Neural cell (in vitro differentiated cells): Measurements from ENCODE around the gene CENPN. TPM values are rescaled to one million over a fixed set of nuclear protein-coding genes. Genes with fewer than 3 reads are reported as not detected.

Source experiments
- H2AFZ ChIP-seq: fragments of 200-600, 300-800 bp; sonication (generic), shearing (Covaris generic); 2 replicates; pipeline ENCODE4 v1.6.0; 2014; ENCODE audit warnings: low read depth, mild to moderate bottlenecking, antibody characterized with exemption, low read length, moderate library complexity
- H3F3A ChIP-seq: fragments of 200-600 bp; shearing (Covaris generic); 2 replicates; pipeline ENCODE4 v1.6.1; 2016; ENCODE audit warnings: mild to moderate bottlenecking, moderate library complexity, mixed read lengths, antibody characterized with exemption, low read length; ENCODE audit not compliant: insufficient read depth, poor library complexity, severe bottlenecking
- H3K27ac ChIP-seq: fragments of 200-600, 300-800 bp; sonication (generic), shearing (Covaris generic); 2 replicates; pipeline ENCODE4 v1.5.1; 2014; ENCODE audit warnings: mild to moderate bottlenecking, low read length, moderate library complexity
- H3K27me3 ChIP-seq: fragments of 300-800, 200-600 bp; sonication (generic), shearing (Covaris generic); 2 replicates; pipeline ENCODE4 v1.6.0; 2014; ENCODE audit warnings: mild to moderate bottlenecking, low read depth, low read length, moderate library complexity; ENCODE audit not compliant: insufficient read depth
- H3K36me3 ChIP-seq: fragments of 300-800, 200-600 bp; sonication (generic), shearing (Covaris generic); 2 replicates; pipeline ENCODE4 v1.5.1; 2014; ENCODE audit warnings: mild to moderate bottlenecking, antibody characterized with exemption, low read length, moderate library complexity; ENCODE audit not compliant: insufficient read depth
- H3K4me2 ChIP-seq: fragments of 300-800, 200-600 bp; sonication (generic), shearing (Covaris generic); 2 replicates; pipeline ENCODE4 v1.6.0; 2014; ENCODE audit warnings: mild to moderate bottlenecking, low read length
- H3K4me3 ChIP-seq: fragments of 300-800, 200-600 bp; sonication (generic), shearing (Covaris generic); 2 replicates; pipeline ENCODE4 v1.5.1; 2014; ENCODE audit warnings: mild to moderate bottlenecking, low read length, moderate library complexity
- H3K79me2 ChIP-seq: fragments of 200-600 bp; shearing (Covaris generic); replicated peaks from 2 replicates; pipeline ENCODE4 v1.6.0; 2014; ENCODE audit warnings: mild to moderate bottlenecking, low read length, moderate library complexity; ENCODE audit not compliant: insufficient read depth
- H3K9ac ChIP-seq: fragments of 300-800, 200-600 bp; sonication (generic), shearing (Covaris generic); 2 replicates; pipeline ENCODE4 v1.6.1; 2016; ENCODE audit warnings: mild to moderate bottlenecking, low read length, mixed read lengths
- H3K9me2 ChIP-seq: fragments of 200-600 bp; shearing (Covaris generic); 2 replicates; pipeline ENCODE4 v1.6.1; 2016; ENCODE audit warnings: mild to moderate bottlenecking, low read length, mixed read lengths; ENCODE audit not compliant: insufficient read depth
- H3K9me3 ChIP-seq: fragments of 200-600, 300-800 bp; sonication (generic), shearing (Covaris generic); 2 replicates; pipeline ENCODE4 v1.6.1; 2016; ENCODE audit warnings: mild to moderate bottlenecking, mixed run types, low read length, moderate library complexity, mixed read lengths
- H4K20me1 ChIP-seq: fragments of 200-600 bp; shearing (Covaris generic); 2 replicates; pipeline ENCODE4 v1.6.1; 2016; ENCODE audit warnings: mild to moderate bottlenecking, mixed run types; ENCODE audit not compliant: insufficient read depth
- CTCF ChIP-seq: fragments of 450-650 bp; IDR thresholded peaks from 2 replicates; pipeline ENCODE4 v1.5.1; 2014; ENCODE audit warnings: antibody characterized with exemption, mild to moderate bottlenecking, moderate library complexity; ENCODE audit not compliant: poor library complexity, severe bottlenecking
- EP300 ChIP-seq: fragments of 450-650 bp; conservative IDR thresholded peaks from 2 replicates; pipeline ENCODE4 v1.6.1; 2014; ENCODE audit warnings: antibody characterized with exemption, mild to moderate bottlenecking, moderate library complexity; ENCODE audit not compliant: poor library complexity, severe bottlenecking
- EZH2 ChIP-seq: fragments of 200-600, 300-800 bp; shearing (Covaris generic), sonication (generic); IDR thresholded peaks from 2 replicates; pipeline ENCODE4 v1.6.1; 2014; ENCODE audit warnings: antibody characterized with exemption, low read length, borderline replicate concordance, mild to moderate bottlenecking; ENCODE audit not compliant: insufficient read depth, poor library complexity, severe bottlenecking
- MXI1 ChIP-seq: fragments of 450-650 bp; conservative IDR thresholded peaks from 2 replicates; pipeline ENCODE4 v1.6.1; 2014; ENCODE audit warnings: antibody characterized with exemption, mild to moderate bottlenecking; ENCODE audit not compliant: poor library complexity, severe bottlenecking
- POLR2AphosphoS5 ChIP-seq: IDR thresholded peaks from 2 replicates; pipeline ENCODE4 v1.6.1; 2012
- RAD21 ChIP-seq: fragments of 450-650 bp; conservative IDR thresholded peaks from 2 replicates; pipeline ENCODE4 v1.6.1; 2014; ENCODE audit warnings: antibody characterized with exemption, mild to moderate bottlenecking, moderate library complexity
- REST ChIP-seq: IDR thresholded peaks from 2 replicates; pipeline ENCODE4 v1.6.1; 2012; ENCODE audit warnings: borderline replicate concordance
- SMC3 ChIP-seq: fragments of 450-650 bp; conservative IDR thresholded peaks from 2 replicates; pipeline ENCODE4 v1.6.1; 2014; ENCODE audit warnings: antibody characterized with exemption, mild to moderate bottlenecking, moderate library complexity; ENCODE audit not compliant: poor library complexity
- TAF1 ChIP-seq: IDR thresholded peaks from 2 replicates; pipeline ENCODE4 v1.6.1; 2012; ENCODE audit warnings: low read depth
- polyA plus RNA-seq: library from polyadenylated mRNA; depleted of rRNA; stranded (reverse); fragments of >200 nt; gene quantifications from 2 replicates; pipeline ENCODE4 v1.2.3, GENCODE V29; 2014

CENPN gene
- polyA plus RNA-seq, 1 donor from 2014 or later: 1.9 TPM

- H3K27ac ChIP-seq: no peak overlapping the region
- peaks cover 5% of the 10 kb centered on the region for H3K79me2 ChIP-seq
- H3K9me2 ChIP-seq: no peaks in the 10 kb centered on the region
- no peaks in the 10 kb centered on the region for H3K9me3 ChIP-seq
- no peaks in the 10 kb centered on the region for H3K36me3 ChIP-seq
- no peak overlapping the region for H3K9ac ChIP-seq
- TF ChIP-seq EP300 (no peak), POLR2AphosphoS5 (no peak), SMC3 (no peak), RAD21 (no peak), TAF1 (no peak), EZH2 (no peak), REST (no peak), CTCF (no peak), MXI1 (no peak)
- no peaks in the 10 kb centered on the region for H3K27me3 ChIP-seq
- H3K4me2 ChIP-seq: no peak overlapping the region
- no peaks in the 10 kb centered on the region for H3F3A ChIP-seq
- no peaks in the 10 kb centered on the region for H4K20me1 ChIP-seq
- H2AFZ ChIP-seq: no peak overlapping the region
- H3K4me3 ChIP-seq: no peak overlapping the region
Observed at GRCh38 chr16:80989801-80990200, 17.2 kb upstream of the CENPN start.

- TF ChIP-seq POLR2AphosphoS5 (no peak), RAD21 (no peak), REST (no peak), CTCF (no peak), TAF1 (no peak), SMC3 (no peak), EZH2 (no peak), MXI1 (no peak), EP300 (no peak)
- Histone ChIP-seq H3K9me3 (no peaks in the 10 kb centered on the region), H3K4me3 (no peak overlapping the region), H3K9ac (no peak overlapping the region), H3K4me2 (no peak overlapping the region), H3K79me2 (peaks cover 5% of the 10 kb centered on the region), H3K36me3 (no peaks in the 10 kb centered on the region), H3K9me2 (no peaks in the 10 kb centered on the region), H2AFZ (no peak overlapping the region), H3K27ac (no peak overlapping the region), H3K27me3 (no peaks in the 10 kb centered on the region), H4K20me1 (no peaks in the 10 kb centered on the region), H3F3A (no peaks in the 10 kb centered on the region)
Observed at GRCh38 chr16:80990577-80990976, 16.4 kb upstream of the CENPN start.
